HepG2 (cell line): Measurements from ENCODE around the gene HTR7. TPM values are rescaled to one million over a fixed set of nuclear protein-coding genes. Genes with fewer than 3 reads are reported as not detected.

Experiments
- AHR ChIP-seq: IDR thresholded peaks from 2 replicates; pipeline ENCODE4 v1.6.1; 2018; ENCODE audit warnings: missing genetic modification reagents, missing compliant biosample characterization
- HMGA1 ChIP-seq: sonication (generic); formaldehyde crosslinking; conservative IDR thresholded peaks from 2 replicates; pipeline ENCODE4 v1.4.0; 2020; ENCODE audit warnings: missing genetic modification reagents
- KDM5A ChIP-seq: fragments of 200-600 bp; sonication (generic); IDR thresholded peaks from 2 replicates; pipeline ENCODE4 v1.7.0; 2018; ENCODE audit warnings: antibody characterized with exemption, mild to moderate bottlenecking, low read length, borderline replicate concordance
- LBX2 ChIP-seq: sonication (generic); formaldehyde crosslinking; IDR thresholded peaks from 2 replicates; pipeline ENCODE4 v1.5.0; 2020; ENCODE audit warnings: missing genetic modification reagents, mild to moderate bottlenecking, borderline replicate concordance
- MXD1 ChIP-seq: sonication (generic); formaldehyde crosslinking; IDR thresholded peaks from 2 replicates; pipeline ENCODE4 v1.4.0; 2020; ENCODE audit warnings: mild to moderate bottlenecking, missing genetic modification reagents
- NFYB ChIP-seq: sonication (generic); formaldehyde crosslinking; IDR thresholded peaks from 2 replicates; pipeline ENCODE4 v1.4.0; 2020; ENCODE audit warnings: missing genetic modification reagents
- RBFOX2 ChIP-seq: fragments of 200-400 bp; formaldehyde crosslinking; IDR thresholded peaks from 2 replicates; pipeline ENCODE4 v1.6.1; 2017; ENCODE audit warnings: low read depth, mild to moderate bottlenecking, low read length
- SKI ChIP-seq: fragments of 450-650 bp; IDR thresholded peaks from one replicate; pipeline ENCODE4 v1.6.1; 2018; ENCODE audit warnings: mild to moderate bottlenecking; ENCODE audit not compliant: partially characterized antibody
- ZBTB7B ChIP-seq: sonication (generic); formaldehyde crosslinking; IDR thresholded peaks from 2 replicates; pipeline ENCODE4 v1.4.0; 2020; ENCODE audit warnings: missing genetic modification reagents
- ZNF17 ChIP-seq: sonication (generic); formaldehyde crosslinking; IDR thresholded peaks from 2 replicates; pipeline ENCODE4 v1.5.0; 2020; ENCODE audit warnings: mild to moderate bottlenecking, missing genetic modification reagents
- ZNF318 ChIP-seq: sonication (generic); formaldehyde crosslinking; IDR thresholded peaks from 2 replicates; pipeline ENCODE4 v1.4.0; 2020; ENCODE audit warnings: mild to moderate bottlenecking, missing genetic modification reagents
- ZNF547 ChIP-seq: sonication (generic); formaldehyde crosslinking; IDR thresholded peaks from 2 replicates; pipeline ENCODE4 v1.5.1; 2020; ENCODE audit warnings: mild to moderate bottlenecking, missing genetic modification reagents
- ZZZ3 ChIP-seq: sonication (generic); formaldehyde crosslinking; IDR thresholded peaks from 2 replicates; pipeline ENCODE4 v1.4.0; 2020; ENCODE audit warnings: missing genetic modification reagents, mild to moderate bottlenecking, borderline replicate concordance
- polyA plus RNA-seq, 8 experiments: library from polyadenylated mRNA; depleted of rRNA in 3 of 8; stranded (reverse) in 7 of 8; unstranded in 1 of 8; fragments of >200 nt; fragmentation: Illumina TruSeq in 4 of 8; extraction: Trizol in 4 of 8; gene quantifications; 2 replicates each; pipeline versions ENCODE4 v1.2.1 to v1.2.3, GENCODE V29; 2011 to 2016; ENCODE audit warnings: low read depth in 4 of 8, missing spikeins in 1 of 8, mixed read lengths in 1 of 8; ENCODE audit not compliant: insufficient read depth in 1 of 8
- total RNA-seq, 5 experiments: library from RNA; depleted of rRNA; stranded (reverse); fragments of >200 nt; fragmentation: Illumina TruSeq; extraction: Trizol; gene quantifications; 2 replicates each; pipeline ENCODE4 v1.2.3, GENCODE V29; 2016; ENCODE audit warnings: low read depth in 1 of 5

Gene HTR7
- total and polyA plus RNA-seq, 2 of the 13 experiments (the other 11 are each of a cell fraction or from before 2014, with no cell fraction given): 0.04 TPM; not detected in 1

- TF ChIP-seq ZNF318 (no peak), KDM5A (no peak), HMGA1 (CRISPR knock-in tag) (no peak), ZNF17 (CRISPR knock-in tag) (no peak), LBX2 (CRISPR knock-in tag) (no peak), ZNF547 (no peak), AHR (CRISPR knock-in tag) (no peak), NFYB (no peak), RBFOX2 (no peak), ZZZ3 (CRISPR knock-in tag) (no peak), SKI (no peak), ZBTB7B (CRISPR knock-in tag) (no peak), MXD1 (CRISPR knock-in tag) (no peak)
Observed at GRCh38 chr10:90712529-90712928, 145.3 kb downstream of the HTR7 start (continued).
